PFSK-1 (cell line): ENCODE measurements around the gene MEGF11.
A peak's percentile ranks its signal among the peaks of the same experiment; 100 is the strongest.

Source experiments
- FOXP2 ChIP-seq: optimal IDR thresholded peaks from 2 replicates; pipeline ENCODE3; 2011; ENCODE audit warnings: borderline replicate concordance, control low read depth, inconsistent platforms; ENCODE audit not compliant: insufficient read depth; ENCODE audit errors: extremely low read length, extremely low read depth
- POLR2AphosphoS5 ChIP-seq: IDR thresholded peaks from 2 replicates; pipeline ENCODE4 v1.6.1; 2012; ENCODE audit warnings: low read depth, mild to moderate bottlenecking, control low read depth, low read length, moderate library complexity
- SIN3A ChIP-seq: IDR thresholded peaks from 2 replicates; pipeline ENCODE4 v1.6.1; 2012; ENCODE audit warnings: mild to moderate bottlenecking, low read length, moderate library complexity, borderline replicate concordance; ENCODE audit not compliant: insufficient read depth
- TAF1 ChIP-seq: IDR thresholded peaks from 2 replicates; pipeline ENCODE4 v1.6.1; 2012; ENCODE audit warnings: low read length, control low read depth, borderline replicate concordance; ENCODE audit not compliant: insufficient read depth
- TF ChIP-seq, protein P1 (sequence below), 2 experiments: IDR thresholded peaks; 2 replicates each; pipeline versions ENCODE4 v1.6.1 to v1.8.0; 2011 to 2012; ENCODE audit warnings: low read depth in 2 of 2, low read length in 2 of 2, control low read depth in 1 of 2, inconsistent platforms in 1 of 2, mild to moderate bottlenecking in 1 of 2, moderate library complexity in 1 of 2; ENCODE audit not compliant: insufficient read depth in 1 of 2

MEGF11 gene

GRCh38 chr15:66014022-66014421, 239.5 kb downstream of the MEGF11 start:
- TF ChIP-seq POLR2AphosphoS5 (no peak), TAF1 (no peak), SIN3A (no peak), FOXP2 (no peak)
- TF ChIP-seq, protein P1, sequence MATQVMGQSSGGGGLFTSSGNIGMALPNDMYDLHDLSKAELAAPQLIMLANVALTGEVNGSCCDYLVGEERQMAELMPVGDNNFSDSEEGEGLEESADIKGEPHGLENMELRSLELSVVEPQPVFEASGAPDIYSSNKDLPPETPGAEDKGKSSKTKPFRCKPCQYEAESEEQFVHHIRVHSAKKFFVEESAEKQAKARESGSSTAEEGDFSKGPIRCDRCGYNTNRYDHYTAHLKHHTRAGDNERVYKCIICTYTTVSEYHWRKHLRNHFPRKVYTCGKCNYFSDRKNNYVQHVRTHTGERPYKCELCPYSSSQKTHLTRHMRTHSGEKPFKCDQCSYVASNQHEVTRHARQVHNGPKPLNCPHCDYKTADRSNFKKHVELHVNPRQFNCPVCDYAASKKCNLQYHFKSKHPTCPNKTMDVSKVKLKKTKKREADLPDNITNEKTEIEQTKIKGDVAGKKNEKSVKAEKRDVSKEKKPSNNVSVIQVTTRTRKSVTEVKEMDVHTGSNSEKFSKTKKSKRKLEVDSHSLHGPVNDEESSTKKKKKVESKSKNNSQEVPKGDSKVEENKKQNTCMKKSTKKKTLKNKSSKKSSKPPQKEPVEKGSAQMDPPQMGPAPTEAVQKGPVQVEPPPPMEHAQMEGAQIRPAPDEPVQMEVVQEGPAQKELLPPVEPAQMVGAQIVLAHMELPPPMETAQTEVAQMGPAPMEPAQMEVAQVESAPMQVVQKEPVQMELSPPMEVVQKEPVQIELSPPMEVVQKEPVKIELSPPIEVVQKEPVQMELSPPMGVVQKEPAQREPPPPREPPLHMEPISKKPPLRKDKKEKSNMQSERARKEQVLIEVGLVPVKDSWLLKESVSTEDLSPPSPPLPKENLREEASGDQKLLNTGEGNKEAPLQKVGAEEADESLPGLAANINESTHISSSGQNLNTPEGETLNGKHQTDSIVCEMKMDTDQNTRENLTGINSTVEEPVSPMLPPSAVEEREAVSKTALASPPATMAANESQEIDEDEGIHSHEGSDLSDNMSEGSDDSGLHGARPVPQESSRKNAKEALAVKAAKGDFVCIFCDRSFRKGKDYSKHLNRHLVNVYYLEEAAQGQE (IDR thresholded peaks at IDR 0.05; ENCODE audit: insufficient read depth in 1 of 2, low read depth in 2 of 2, low read length in 2 of 2): no peak

DNA sequence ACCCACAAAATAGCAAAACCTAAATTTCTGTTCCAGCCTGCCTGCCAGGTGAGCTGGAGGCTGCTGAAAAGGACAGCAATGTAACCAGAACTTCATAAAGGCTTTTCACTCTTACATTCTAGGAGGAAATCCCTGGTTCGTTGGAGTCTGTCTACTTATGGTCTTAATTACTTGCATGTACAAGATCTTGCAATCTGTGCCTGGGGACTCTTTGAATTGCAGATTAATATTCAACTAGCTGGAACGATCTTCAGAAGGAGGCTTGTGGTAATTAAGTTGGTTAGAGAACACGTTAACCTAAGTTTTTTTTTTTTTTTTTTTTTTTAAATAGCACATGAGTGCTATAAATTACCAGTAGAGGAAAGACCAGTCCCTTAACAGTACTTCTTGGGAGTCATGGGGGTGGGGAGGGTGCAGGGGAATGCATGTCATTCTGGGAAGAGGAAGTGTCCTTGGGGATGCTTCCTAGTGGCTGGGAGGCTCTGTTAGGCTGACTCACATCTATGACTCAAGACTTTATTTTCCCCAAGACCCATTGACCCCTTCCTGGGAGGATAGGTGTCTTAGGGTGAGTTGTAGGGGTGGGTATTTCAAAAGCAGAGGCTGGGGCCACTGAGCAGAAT, 244.5 kb downstream of the MEGF11 start:
- TF ChIP-seq TAF1 (no peak), SIN3A (no peak), POLR2AphosphoS5 (no peak)
- TF ChIP-seq, protein P1 (IDR thresholded peaks at IDR 0.05; ENCODE audit: insufficient read depth in 1 of 2, low read depth in 2 of 2, low read length in 2 of 2): no peak

DNA sequence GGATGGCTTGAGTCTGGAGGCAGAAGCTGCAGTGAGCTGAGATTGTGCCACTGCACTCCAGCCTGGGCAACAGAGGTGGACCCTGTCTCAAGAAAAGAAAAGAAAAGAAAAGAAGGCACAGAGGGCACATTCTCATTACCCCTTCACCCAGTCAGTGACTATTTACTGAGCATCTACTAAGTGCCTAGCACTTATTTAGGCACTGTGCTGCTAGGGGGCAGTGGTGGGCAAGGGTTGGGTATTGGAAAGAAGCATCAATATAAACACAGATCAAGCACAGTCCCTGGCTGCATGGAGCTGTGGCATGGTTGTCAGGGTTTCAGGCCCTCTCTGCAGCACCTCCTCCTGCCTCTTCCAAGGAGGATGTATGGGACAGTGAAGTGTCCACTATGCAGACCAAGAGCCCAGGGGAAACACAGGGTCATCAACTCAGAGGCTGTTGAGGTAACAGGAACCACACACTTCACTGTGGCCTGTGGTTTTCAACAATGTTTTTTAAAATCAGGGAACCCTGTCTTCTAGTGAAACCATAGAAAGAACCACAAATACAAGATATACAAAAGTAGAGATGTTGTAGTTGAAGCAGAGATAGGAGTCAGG, 245.8 kb downstream of the MEGF11 start:
- TF ChIP-seq TAF1 (no peak), FOXP2 (no peak), SIN3A (no peak), POLR2AphosphoS5 (no peak)
- TF ChIP-seq, protein P1 (IDR thresholded peaks at IDR 0.05; ENCODE audit: insufficient read depth in 1 of 2, low read depth in 2 of 2, low read length in 2 of 2): no peak

GRCh38 chr15:66006986-66007385, 246.6 kb downstream of the MEGF11 start:
- no peak for TF ChIP-seq TAF1
- TF ChIP-seq, protein P1 (IDR thresholded peaks at IDR 0.05; ENCODE audit: insufficient read depth in 1 of 2, low read depth in 2 of 2, low read length in 2 of 2): 0 out of 4 replicates have a peak, but pooled peaks of 1 of the 2 experiments have one; percentile 20
- TF ChIP-seq POLR2AphosphoS5: no peak
- no peak for TF ChIP-seq SIN3A
